K562 (cell line): ENCODE data around the gene USP11. TPM values are rescaled to one million over a fixed set of nuclear protein-coding genes. Genes with fewer than 3 reads are reported as not detected.

Experiments
- BCOR ChIP-seq: fragments of 450-650 bp; IDR thresholded peaks from 2 replicates; pipeline ENCODE4 v1.6.1; 2016
- BRCA1 ChIP-seq, 2 experiments: fragments of 450-650 bp in 1 of 2; sonication (generic) in 1 of 2; formaldehyde crosslinking in 1 of 2; IDR thresholded peaks; 2 replicates each; pipeline versions ENCODE4 v1.5.0 to v1.6.1; 2017 to 2020; ENCODE audit warnings: mild to moderate bottlenecking in 1 of 2, missing genetic modification reagents in 1 of 2
- BRD4 ChIP-seq: fragments of 200-600 bp; sonication (generic); IDR thresholded peaks from 2 replicates; pipeline ENCODE4 v1.6.1; 2017; ENCODE audit warnings: inconsistent platforms
- CBFA2T3 ChIP-seq: fragments of 450-650 bp; IDR thresholded peaks from 2 replicates; pipeline ENCODE4 v1.6.1; 2017
- CSDE1 ChIP-seq, 2 experiments: fragments of 450-650 bp; IDR thresholded peaks; 2 replicates each; pipeline ENCODE4 v1.6.1; 2016; ENCODE audit warnings: mild to moderate bottlenecking in 1 of 2
- EP400 ChIP-seq: fragments of 450-650 bp; IDR thresholded peaks from 2 replicates; pipeline ENCODE4 v1.6.1; 2017; ENCODE audit warnings: antibody characterized with exemption, mild to moderate bottlenecking, moderate library complexity
- ESRRA ChIP-seq: fragments of 450-650 bp; IDR thresholded peaks from 2 replicates; pipeline ENCODE4 v1.6.1; 2014; ENCODE audit warnings: low read depth, mild to moderate bottlenecking, moderate library complexity, borderline replicate concordance
- GTF2F1 ChIP-seq: IDR thresholded peaks from 2 replicates; pipeline ENCODE4 v1.6.1; 2011; ENCODE audit warnings: low read depth, low read length, improper control_type of control experiment
- KDM1A ChIP-seq, 2 experiments: fragments of 450-650 bp; IDR thresholded peaks; 2 replicates each; pipeline ENCODE4 v1.6.1; 2016; ENCODE audit warnings: mild to moderate bottlenecking in 2 of 2
- MECOM ChIP-seq: fragments of 250-450 bp; sonication (Bioruptor Pico); IDR thresholded peaks from 2 replicates; pipeline ENCODE4 v1.8.0; 2022; ENCODE audit warnings: inconsistent platforms
- MEIS2 ChIP-seq: fragments of 450-650 bp; IDR thresholded peaks from 2 replicates; pipeline ENCODE4 v1.6.1; 2014; ENCODE audit warnings: mild to moderate bottlenecking; ENCODE audit not compliant: partially characterized antibody
- MYC ChIP-seq, 2 experiments: fragments of 250-450 bp in 1 of 2; sonication (Bioruptor Pico) in 1 of 2; IDR thresholded peaks; 2 replicates each; pipeline versions ENCODE4 v1.5.1 to v1.6.1; 2012 to 2021; ENCODE audit warnings: low read depth in 2 of 2, borderline replicate concordance in 1 of 2, improper control_type of control experiment in 1 of 2, low read length in 1 of 2, mild to moderate bottlenecking in 1 of 2, moderate library complexity in 1 of 2
- POLR2A ChIP-seq: fragments of 450-650 bp; conservative IDR thresholded peaks from 2 replicates; pipeline ENCODE4 v1.6.1; 2016
- POLR2AphosphoS5 ChIP-seq: IDR thresholded peaks from 2 replicates; pipeline ENCODE4 v1.6.1; 2011; ENCODE audit warnings: mild to moderate bottlenecking, low read depth, low read length, moderate library complexity; ENCODE audit not compliant: control insufficient read depth, insufficient read depth
- POU5F1 ChIP-seq: fragments of 150-350 bp; IDR thresholded peaks from 2 replicates; pipeline ENCODE4 v1.6.1; 2014; ENCODE audit warnings: borderline replicate concordance, low read length, low read depth, mild to moderate bottlenecking; ENCODE audit not compliant: partially characterized antibody
- RBM14 ChIP-seq: fragments of 200-400 bp; formaldehyde crosslinking; IDR thresholded peaks from 2 replicates; pipeline ENCODE4 v1.6.1; 2018; ENCODE audit warnings: low read depth, mild to moderate bottlenecking, low read length, moderate library complexity, borderline replicate concordance; ENCODE audit not compliant: insufficient read depth
- SIX5 ChIP-seq, 2 experiments: IDR thresholded peaks; 2 replicates each; pipeline ENCODE4 v1.6.1; 2011; ENCODE audit warnings: low read length in 2 of 2, borderline replicate concordance in 1 of 2, low read depth in 1 of 2, mild to moderate bottlenecking in 1 of 2, moderate library complexity in 1 of 2; ENCODE audit not compliant: insufficient read depth in 1 of 2
- SREBF1 ChIP-seq: fragments of 150-350 bp; IDR thresholded peaks from 2 replicates; pipeline ENCODE4 v1.6.1; 2014; ENCODE audit warnings: antibody characterized with exemption, low read depth, low read length, borderline replicate concordance
- TAL1 ChIP-seq: fragments of 450-650 bp; IDR thresholded peaks from 2 replicates; pipeline ENCODE4 v1.6.1; 2016; ENCODE audit warnings: mild to moderate bottlenecking
- ZNF134 ChIP-seq: fragments of 250-450 bp; sonication (Bioruptor Pico); conservative IDR thresholded peaks from 2 replicates; pipeline ENCODE4 v1.4.0; 2020
- ZNF764 ChIP-seq: fragments of 250-450 bp; sonication (Bioruptor Pico); IDR thresholded peaks from 2 replicates; pipeline ENCODE4 v1.4.0; 2020; ENCODE audit warnings: low read depth, mild to moderate bottlenecking, moderate library complexity
- polyA plus RNA-seq, 8 experiments: library from polyadenylated mRNA; depleted of rRNA in 4 of 8; stranded (reverse) in 5 of 8; unstranded in 3 of 8; fragments of >200 nt; fragmentation: Nextera tagmentation in 2 of 8; fragmentation: Illumina TruSeq in 1 of 8; extraction: Ambion mirVana in 2 of 8; extraction: Trizol in 1 of 8; gene quantifications; 2 replicates each; pipeline versions ENCODE4 v1.2.1 to v1.2.3, GENCODE V29; 2011 to 2014; ENCODE audit warnings: inconsistent platforms in 1 of 8, missing spikeins in 1 of 8
- total RNA-seq, 7 experiments: library from RNA; depleted of rRNA in 6 of 7; stranded (reverse); fragments of >200 nt in 6 of 7; fragmentation: Illumina TruSeq in 2 of 7; extraction: Trizol in 2 of 7; gene quantifications; 2 replicates each; pipeline versions ENCODE4 v1.2.1 to v1.2.3, GENCODE V29; 2011 to 2021; ENCODE audit warnings: low replicate concordance in 1 of 7
- TF ChIP-seq, protein P1 (sequence below), 2 experiments: fragments of 450-650 bp; conservative IDR thresholded peaks; 2 replicates each; pipeline ENCODE4 v1.6.1; 2017; ENCODE audit warnings: mild to moderate bottlenecking in 2 of 2, moderate library complexity in 2 of 2
- TF ChIP-seq, protein P2 (sequence below): sonication (generic); formaldehyde crosslinking; IDR thresholded peaks from 2 replicates; pipeline ENCODE4 v1.8.1; 2023; ENCODE audit warnings: mild to moderate bottlenecking, missing genetic modification reagents
- TF ChIP-seq, protein P3 (sequence below): fragments of 450-650 bp; formaldehyde crosslinking; IDR thresholded peaks from 2 replicates; pipeline ENCODE4 v1.4.0; 2020; ENCODE audit warnings: mild to moderate bottlenecking, moderate library complexity

Gene USP11
- total and polyA plus RNA-seq, 9 of the 15 experiments (the other 6 are each of a cell fraction or from before 2014, with no cell fraction given) = 2.5 to 29.0 (median 11.7) TPM

DNA sequence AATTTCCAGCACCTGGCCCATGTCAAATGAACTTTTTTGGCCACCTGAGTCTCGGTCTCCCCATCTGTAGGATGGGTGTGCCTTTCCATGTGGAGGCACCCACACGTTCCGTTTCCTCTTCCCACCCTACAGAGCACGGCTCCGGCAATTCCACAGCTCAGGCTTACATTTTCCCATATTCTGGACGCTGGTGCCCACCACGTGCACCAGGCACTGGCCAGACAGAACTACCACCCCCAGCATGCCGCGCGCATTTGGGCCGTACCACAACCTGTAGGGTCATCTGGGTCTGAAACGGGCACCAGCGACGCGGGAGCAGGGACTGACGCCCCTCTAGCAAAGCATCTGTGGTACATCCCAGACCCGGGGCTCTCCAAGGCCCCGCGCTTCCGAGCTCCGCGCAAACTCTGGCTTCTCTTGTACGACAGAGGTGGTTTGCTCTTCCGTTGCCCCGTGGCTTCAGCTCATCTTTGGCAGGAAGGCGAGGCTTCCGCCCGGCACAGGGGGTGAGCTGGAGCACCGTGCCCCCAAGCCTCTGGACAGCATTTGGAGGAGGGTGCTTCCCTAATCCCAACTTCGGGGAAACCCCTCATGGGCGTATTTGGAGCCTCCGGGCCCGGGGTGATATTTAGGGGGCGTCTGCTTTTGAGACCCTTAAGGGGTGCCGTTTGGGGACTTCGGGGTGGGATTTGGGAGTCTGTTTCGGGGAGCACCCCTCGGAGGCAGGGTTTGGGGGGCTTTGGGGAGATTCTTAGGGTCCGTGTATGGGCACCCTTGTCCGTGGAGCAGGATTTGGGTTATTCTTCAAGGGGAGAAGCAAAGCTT, 42.2 kb upstream of the USP11 start (continued):
- TF ChIP-seq TAL1 (no peak), EP400 (peak; percentile 71), KDM1A (IDR thresholded peaks at IDR 0.05) (peak; percentile 10 to 48; a peak in 1 of 4 replicates), MECOM (CRISPR knock-in tag) (no peak), ESRRA (no peak), ZNF764 (CRISPR knock-in tag) (no peak), CBFA2T3 (no peak), POLR2A (peak; percentile 62), BRCA1 (IDR thresholded peaks at IDR 0.05) (no peak), BRCA1 (CRISPR knock-in tag; IDR thresholded peaks at IDR 0.05) (no peak), GTF2F1 (no peak), POLR2AphosphoS5 (no peak), BRD4 (no peak), SIX5 (IDR thresholded peaks at IDR 0.05; ENCODE audit: borderline replicate concordance in 1 of 2, insufficient read depth in 1 of 2, low read depth in 1 of 2, low read length in 2 of 2) (peak; percentile 83 to 90), MYC (IDR thresholded peaks at IDR 0.05; ENCODE audit: low read depth, low read length) (peak; percentile 89), MYC (CRISPR knock-in tag; IDR thresholded peaks at IDR 0.05; ENCODE audit: borderline replicate concordance, low read depth) (no peak), ZNF134 (CRISPR knock-in tag) (no peak), MEIS2 (no peak), CSDE1 (IDR thresholded peaks at IDR 0.05) (no peak), SREBF1 (0 out of 2 replicates have a peak, but pooled peaks have one; percentile 64), BCOR (peak; percentile 90), RBM14 (no peak), POU5F1 (no peak)
- TF ChIP-seq, protein P1, sequence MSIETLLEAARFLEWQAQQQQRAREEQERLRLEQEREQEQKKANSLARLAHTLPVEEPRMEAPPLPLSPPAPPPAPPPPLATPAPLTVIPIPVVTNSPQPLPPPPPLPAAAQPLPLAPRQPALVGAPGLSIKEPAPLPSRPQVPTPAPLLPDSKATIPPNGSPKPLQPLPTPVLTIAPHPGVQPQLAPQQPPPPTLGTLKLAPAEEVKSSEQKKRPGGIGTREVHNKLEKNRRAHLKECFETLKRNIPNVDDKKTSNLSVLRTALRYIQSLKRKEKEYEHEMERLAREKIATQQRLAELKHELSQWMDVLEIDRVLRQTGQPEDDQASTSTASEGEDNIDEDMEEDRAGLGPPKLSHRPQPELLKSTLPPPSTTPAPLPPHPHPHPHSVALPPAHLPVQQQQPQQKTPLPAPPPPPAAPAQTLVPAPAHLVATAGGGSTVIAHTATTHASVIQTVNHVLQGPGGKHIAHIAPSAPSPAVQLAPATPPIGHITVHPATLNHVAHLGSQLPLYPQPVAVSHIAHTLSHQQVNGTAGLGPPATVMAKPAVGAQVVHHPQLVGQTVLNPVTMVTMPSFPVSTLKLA (conservative IDR thresholded peaks at IDR 0.05) = peak; percentile 82 to 85
- TF ChIP-seq, protein P2, sequence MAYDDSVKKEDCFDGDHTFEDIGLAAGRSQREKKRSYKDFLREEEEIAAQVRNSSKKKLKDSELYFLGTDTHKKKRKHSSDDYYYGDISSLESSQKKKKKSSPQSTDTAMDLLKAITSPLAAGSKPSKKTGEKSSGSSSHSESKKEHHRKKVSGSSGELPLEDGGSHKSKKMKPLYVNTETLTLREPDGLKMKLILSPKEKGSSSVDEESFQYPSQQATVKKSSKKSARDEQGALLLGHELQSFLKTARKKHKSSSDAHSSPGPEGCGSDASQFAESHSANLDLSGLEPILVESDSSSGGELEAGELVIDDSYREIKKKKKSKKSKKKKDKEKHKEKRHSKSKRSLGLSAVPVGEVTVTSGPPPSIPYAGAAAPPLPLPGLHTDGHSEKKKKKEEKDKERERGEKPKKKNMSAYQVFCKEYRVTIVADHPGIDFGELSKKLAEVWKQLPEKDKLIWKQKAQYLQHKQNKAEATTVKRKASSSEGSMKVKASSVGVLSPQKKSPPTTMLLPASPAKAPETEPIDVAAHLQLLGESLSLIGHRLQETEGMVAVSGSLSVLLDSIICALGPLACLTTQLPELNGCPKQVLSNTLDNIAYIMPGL = no peak
- TF ChIP-seq, protein P3, sequence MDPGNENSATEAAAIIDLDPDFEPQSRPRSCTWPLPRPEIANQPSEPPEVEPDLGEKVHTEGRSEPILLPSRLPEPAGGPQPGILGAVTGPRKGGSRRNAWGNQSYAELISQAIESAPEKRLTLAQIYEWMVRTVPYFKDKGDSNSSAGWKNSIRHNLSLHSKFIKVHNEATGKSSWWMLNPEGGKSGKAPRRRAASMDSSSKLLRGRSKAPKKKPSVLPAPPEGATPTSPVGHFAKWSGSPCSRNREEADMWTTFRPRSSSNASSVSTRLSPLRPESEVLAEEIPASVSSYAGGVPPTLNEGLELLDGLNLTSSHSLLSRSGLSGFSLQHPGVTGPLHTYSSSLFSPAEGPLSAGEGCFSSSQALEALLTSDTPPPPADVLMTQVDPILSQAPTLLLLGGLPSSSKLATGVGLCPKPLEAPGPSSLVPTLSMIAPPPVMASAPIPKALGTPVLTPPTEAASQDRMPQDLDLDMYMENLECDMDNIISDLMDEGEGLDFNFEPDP (CRISPR knock-in tag) = no peak
